H1 (cell line): ENCODE data around the gene GGCX. TPM values are rescaled to one million over a fixed set of nuclear protein-coding genes. Genes with fewer than 3 reads are reported as not detected.

ENCODE experiments used
- ATF2 ChIP-seq: IDR thresholded peaks from 2 replicates; pipeline ENCODE4 v1.6.1; 2012; ENCODE audit warnings: low read length, inconsistent platforms
- ATF3 ChIP-seq: IDR thresholded peaks from 2 replicates; pipeline ENCODE4 v1.6.1; 2011; ENCODE audit warnings: low read depth, mild to moderate bottlenecking, low read length; ENCODE audit not compliant: insufficient read depth
- CBX5 ChIP-seq: fragments of 300-800, 300-1000 bp; sonication (generic); IDR thresholded peaks from 2 replicates; pipeline ENCODE4 v1.7.1; 2016; ENCODE audit warnings: antibody characterized with exemption, low read length, low read depth
- CHD1 ChIP-seq: IDR thresholded peaks from 2 replicates; pipeline ENCODE4 v1.6.1; 2012; ENCODE audit warnings: low read depth, low read length, improper control_type of control experiment
- CHD2 ChIP-seq: IDR thresholded peaks from 2 replicates; pipeline ENCODE4 v1.6.1; 2012; ENCODE audit warnings: low read length, improper control_type of control experiment
- CTBP2 ChIP-seq: IDR thresholded peaks from 2 replicates; pipeline ENCODE4 v1.7.0; 2011; ENCODE audit warnings: borderline replicate concordance, mild to moderate bottlenecking, moderate library complexity, mixed read lengths, low read length; ENCODE audit not compliant: insufficient read depth, insufficient read length
- EP300 ChIP-seq, 2 experiments: IDR thresholded peaks; 1 replicate in 1 of 2; 2 replicates in 1 of 2; pipeline ENCODE4 v1.6.1; 2011 to 2012; ENCODE audit warnings: low read depth in 2 of 2, low read length in 2 of 2, mild to moderate bottlenecking in 2 of 2, borderline replicate concordance in 1 of 2, inconsistent platforms in 1 of 2, moderate library complexity in 1 of 2
- EZH2 ChIP-seq: fragments of 200-600 bp; sonication (generic); IDR thresholded peaks from 2 replicates; pipeline ENCODE4 v1.7.1; 2012; ENCODE audit warnings: low read depth, mild to moderate bottlenecking, moderate library complexity, low read length, inconsistent platforms; ENCODE audit not compliant: severe bottlenecking
- JUN ChIP-seq: IDR thresholded peaks from 2 replicates; pipeline ENCODE4 v1.6.1; 2011; ENCODE audit warnings: low read depth, mild to moderate bottlenecking, improper control_type of control experiment, low read length
- JUND ChIP-seq: IDR thresholded peaks from 2 replicates; pipeline ENCODE4 v1.6.1; 2011; ENCODE audit warnings: mild to moderate bottlenecking, improper control_type of control experiment, low read length
- KDM1A ChIP-seq: fragments of 200-600, 300-600 bp; sonication (generic); IDR thresholded peaks from 2 replicates; pipeline ENCODE4 v1.7.1; 2016; ENCODE audit warnings: mild to moderate bottlenecking, low read length, borderline replicate concordance
- KDM4A ChIP-seq: IDR thresholded peaks from one replicate; pipeline ENCODE4 v1.7.1; 2012; ENCODE audit warnings: low read depth, mild to moderate bottlenecking, moderate library complexity, low read length, inconsistent platforms; ENCODE audit not compliant: severe bottlenecking
- NRF1 ChIP-seq: IDR thresholded peaks from 2 replicates; pipeline ENCODE4 v1.6.1; 2011; ENCODE audit warnings: mild to moderate bottlenecking, low read depth, low read length, improper control_type of control experiment
- POLR2A ChIP-seq, 2 experiments: IDR thresholded peaks; 1 replicate in 1 of 2; 2 replicates in 1 of 2; pipeline ENCODE4 v1.6.1; 2011; ENCODE audit warnings: low read depth in 2 of 2, low read length in 2 of 2, mild to moderate bottlenecking in 2 of 2; ENCODE audit errors: control extremely low read depth in 1 of 2
- POLR2AphosphoS5 ChIP-seq: IDR thresholded peaks from 2 replicates; pipeline ENCODE4 v1.6.1; 2011; ENCODE audit warnings: low read depth, low read length
- RXRA ChIP-seq: IDR thresholded peaks from 2 replicates; pipeline ENCODE4 v1.6.1; 2011; ENCODE audit warnings: low read depth, mild to moderate bottlenecking, low read length, moderate library complexity; ENCODE audit not compliant: insufficient read depth
- SIX5 ChIP-seq: IDR thresholded peaks from 2 replicates; pipeline ENCODE4 v1.6.1; 2011; ENCODE audit warnings: mild to moderate bottlenecking, low read depth, low read length
- TAF1 ChIP-seq: IDR thresholded peaks from 2 replicates; pipeline ENCODE4 v1.6.1; 2011; ENCODE audit warnings: mild to moderate bottlenecking, low read depth, low read length
- TBP ChIP-seq: IDR thresholded peaks from 2 replicates; pipeline ENCODE4 v1.6.1; 2011; ENCODE audit warnings: low read depth, low read length, improper control_type of control experiment
- TEAD4 ChIP-seq: IDR thresholded peaks from 2 replicates; pipeline ENCODE4 v1.6.1; 2012; ENCODE audit warnings: low read depth, low read length, inconsistent platforms, mixed read lengths
- USF2 ChIP-seq: IDR thresholded peaks from 2 replicates; pipeline ENCODE4 v1.6.1; 2011; ENCODE audit warnings: low read length, improper control_type of control experiment
- polyA plus RNA-seq, 7 experiments: library from polyadenylated mRNA; depleted of rRNA in 3 of 7; stranded (reverse) in 5 of 7; unstranded in 2 of 7; fragments of >200 nt in 5 of 7; fragments of 200-250 nt in 2 of 7; gene quantifications; 1 replicate in 5 of 7; 2 replicates in 1 of 7; 4 replicates in 1 of 7; pipeline versions ENCODE4 v1.2.1 to v1.2.3, GENCODE V29; 2011 to 2013; ENCODE audit warnings: missing spikeins in 2 of 7, mixed read lengths in 2 of 7
- total RNA-seq: library from RNA; stranded (reverse); fragmentation: NEBNext Ultra II Directional; extraction: Animal tissue kit (Norgen Biotek cat#: 25700); gene quantifications from 2 replicates; pipeline ENCODE4 v1.2.1, GENCODE V29; 2021

The GGCX gene
- total and polyA plus RNA-seq, 2 of the 8 experiments (the other 6 are each of a cell fraction or from before 2014, with no cell fraction given), result 29.4 to 33.8 TPM

GRCh38 chr2:85561280-85562212 lies at the start of gene GGCX (continued):
- no peak for TF ChIP-seq CHD2
- no peak for TF ChIP-seq USF2
- no peak for TF ChIP-seq EZH2
- no peak for TF ChIP-seq JUN
- TF ChIP-seq CBX5, result no peak
- TF ChIP-seq RXRA, result no peak
- peak; percentile 95 to 97 for TF ChIP-seq POLR2A (IDR thresholded peaks at IDR 0.05; ENCODE audit: control extremely low read depth in 1 of 2, low read depth in 2 of 2, low read length in 2 of 2)
- TF ChIP-seq ATF2, result no peak
- no peak for TF ChIP-seq KDM1A
- no peak for TF ChIP-seq CTBP2
- TF ChIP-seq TAF1, result peak; percentile 97
- peak; percentile 92 for TF ChIP-seq ATF3
- TF ChIP-seq POLR2AphosphoS5, result peak; percentile 96
- TF ChIP-seq KDM4A, result no peak
- no peak for TF ChIP-seq SIX5
- TF ChIP-seq TBP, result peak; percentile 91
- no peak for TF ChIP-seq TEAD4
- TF ChIP-seq CHD1, result no peak
- TF ChIP-seq EP300 (IDR thresholded peaks at IDR 0.05; ENCODE audit: borderline replicate concordance in 1 of 2, low read depth in 2 of 2, low read length in 2 of 2), result no peak
- TF ChIP-seq JUND, result no peak
- no peak for TF ChIP-seq NRF1
